ENCODE measurements around the gene CLN6.
"Not testable (repeated sequence)": the region's sequence is repeated elsewhere in the genome, so short reads cannot be mapped to it uniquely, and the experiment has no call there.

CLN6 gene

DNA sequence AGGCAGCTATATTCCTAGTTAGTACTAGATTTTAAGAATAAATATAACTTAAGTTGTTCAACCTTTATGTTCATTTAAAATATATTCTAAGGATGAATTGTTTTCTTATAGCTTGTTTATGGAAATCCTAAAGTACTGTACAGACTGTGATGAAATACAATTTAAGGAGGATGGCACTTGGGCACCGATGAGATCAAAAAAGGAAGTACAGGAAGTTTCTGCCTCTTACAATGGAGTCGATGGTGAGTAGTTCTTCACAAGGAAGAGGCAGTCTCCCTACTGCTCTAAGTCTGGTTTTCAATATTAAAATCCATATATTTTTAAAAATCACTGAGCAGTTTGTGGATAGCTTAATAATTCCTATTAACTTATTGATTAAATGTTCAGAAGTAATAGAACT, 54.0 kb downstream of the CLN6 start:
- ATAC-seq, result no peak
- no peak overlapping the region for H3K4me3 Mint-ChIP-seq
- peaks cover 43% of the 10 kb centered on the region for H3K36me3 Mint-ChIP-seq

GRCh38 chr15:68173119-68173518, 56.4 kb downstream of the CLN6 start:
- Mint-ChIP-seq H3K4me3 (no peak overlapping the region), H3K9me3 (no peaks in the 10 kb centered on the region), H3K27ac (no peak overlapping the region), H3K36me3 (peaks cover 41% of the 10 kb centered on the region), H3K4me1 (no peaks in the 10 kb centered on the region), H3K27me3 (no peaks in the 10 kb centered on the region)
- ATAC-seq, result no peak

More for the DNA sequence above, 54.0 kb downstream of the CLN6 start:
- H3K27me3 Mint-ChIP-seq, result no peaks in the 10 kb centered on the region
- no peaks in the 10 kb centered on the region for H3K4me1 Mint-ChIP-seq
- H3K27ac Mint-ChIP-seq, result no peak overlapping the region
- no peaks in the 10 kb centered on the region for H3K9me3 Mint-ChIP-seq

DNA sequence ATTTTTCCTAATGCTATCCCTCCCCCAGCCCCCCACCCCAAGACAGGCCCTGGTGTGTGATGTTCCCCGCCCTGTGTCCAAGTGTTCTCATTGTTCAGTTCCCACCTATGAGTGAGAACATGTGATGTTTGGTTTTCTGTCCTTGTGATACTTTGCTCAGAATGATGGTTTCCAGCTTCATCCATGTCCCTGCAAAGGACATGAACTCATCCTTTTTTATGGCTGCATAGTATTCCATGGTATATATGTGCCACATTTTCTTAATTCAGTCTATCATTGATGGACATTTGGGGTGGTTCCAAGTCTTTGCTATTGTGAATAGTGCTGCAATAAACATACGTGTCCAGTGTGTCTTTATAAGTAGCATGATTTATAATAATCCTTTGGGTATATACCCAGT, 57.5 kb downstream of the CLN6 start:
- H3K27ac Mint-ChIP-seq, H3K4me1 Mint-ChIP-seq, H3K4me3 Mint-ChIP-seq: not testable (repeated sequence)

GRCh38 chr15:68166847-68167246, 62.7 kb downstream of the CLN6 start:
- Mint-ChIP-seq H3K27ac (no peak overlapping the region), H3K4me3 (no peak overlapping the region), H3K36me3 (peaks cover 42% of the 10 kb centered on the region), H3K27me3 (no peaks in the 10 kb centered on the region), H3K4me1 (no peaks in the 10 kb centered on the region), H3K9me3 (no peaks in the 10 kb centered on the region)
- no peak for ATAC-seq

More for the DNA sequence above, 57.5 kb downstream of the CLN6 start:
- H3K9me3 Mint-ChIP-seq, H3K27me3 Mint-ChIP-seq, ATAC-seq: not testable (repeated sequence)
- peaks cover 31% of the 10 kb centered on the region for H3K36me3 Mint-ChIP-seq

GRCh38 chr15:68163191-68163590, 66.3 kb downstream of the CLN6 start:
- H3K36me3 Mint-ChIP-seq, result peaks cover 41% of the 10 kb centered on the region

GRCh38 chr15:68158046-68158628, 71.4 kb downstream of the CLN6 start:
- Mint-ChIP-seq H3K4me3 (no peak overlapping the region), H3K36me3 (peaks cover 40% of the 10 kb centered on the region), H3K9me3 (no peaks in the 10 kb centered on the region), H3K4me1 (no peaks in the 10 kb centered on the region), H3K27ac (no peak overlapping the region), H3K27me3 (no peaks in the 10 kb centered on the region)
- no peak for ATAC-seq

More at GRCh38 chr15:68163191-68163590, 66.3 kb downstream of the CLN6 start:
- H3K4me3 Mint-ChIP-seq, result no peak overlapping the region
- no peaks in the 10 kb centered on the region for H3K27me3 Mint-ChIP-seq
- H3K4me1 Mint-ChIP-seq, result no peaks in the 10 kb centered on the region
- no peak for ATAC-seq
- no peaks in the 10 kb centered on the region for H3K9me3 Mint-ChIP-seq
- H3K27ac Mint-ChIP-seq, result no peak overlapping the region

- no peaks in the 10 kb centered on the region for H3K27me3 Mint-ChIP-seq
- no peaks in the 10 kb centered on the region for H3K9me3 Mint-ChIP-seq
- H3K27ac Mint-ChIP-seq, result no peak overlapping the region
- no peak for ATAC-seq
- peaks cover 5% of the 10 kb centered on the region for H3K4me1 Mint-ChIP-seq
- H3K36me3 Mint-ChIP-seq, result peaks cover 39% of the 10 kb centered on the region
- no peak overlapping the region for H3K4me3 Mint-ChIP-seq
Measured at GRCh38 chr15:68157074-68157473, 72.5 kb downstream of the CLN6 start.
